Skin epidermis (tissue), 12 donors: Measurements from ENCODE around the gene GABRB1.
A peak's percentile ranks its signal among the peaks of the same experiment; 100 is the strongest.

ENCODE experiments used
- H3K27ac ChIP-seq, 21 experiments: fragments of 200-600 bp; sonication (generic) in 11 of 21; one replicate each; pipeline ENCODE4 v1.5.0; 2020; ENCODE audit warnings: mild to moderate bottlenecking in 3 of 21, inconsistent platforms in 2 of 21, moderate library complexity in 2 of 21
- H3K4me3 ChIP-seq, 7 experiments: fragments of 200-600 bp; sonication (generic) in 2 of 7; one replicate each; pipeline ENCODE4 v1.5.0; 2020; ENCODE audit warnings: inconsistent platforms in 2 of 7, mild to moderate bottlenecking in 2 of 7, moderate library complexity in 1 of 7

GABRB1 gene

DNA sequence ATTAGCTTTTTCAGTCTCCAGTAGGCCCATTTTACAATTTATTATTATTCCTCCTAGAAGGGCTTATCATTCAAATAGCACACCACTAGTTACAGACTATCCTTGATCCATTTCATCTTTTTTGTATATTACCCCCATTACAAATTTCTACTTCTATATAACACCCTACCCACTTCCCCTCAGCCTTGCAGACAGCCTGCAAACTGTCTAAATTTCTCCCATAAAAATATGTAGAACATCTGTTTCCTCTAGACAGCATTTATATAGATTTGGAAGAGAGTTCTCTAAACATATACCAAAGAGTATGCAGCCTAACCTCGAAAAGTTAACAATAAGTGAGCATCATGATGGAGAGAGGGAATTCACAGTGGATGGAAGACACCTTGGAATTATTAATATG is 401.4 kb downstream of the GABRB1 start:
- Histone ChIP-seq H3K27ac (no peak overlapping the region), H3K4me3 (no peak overlapping the region)

DNA sequence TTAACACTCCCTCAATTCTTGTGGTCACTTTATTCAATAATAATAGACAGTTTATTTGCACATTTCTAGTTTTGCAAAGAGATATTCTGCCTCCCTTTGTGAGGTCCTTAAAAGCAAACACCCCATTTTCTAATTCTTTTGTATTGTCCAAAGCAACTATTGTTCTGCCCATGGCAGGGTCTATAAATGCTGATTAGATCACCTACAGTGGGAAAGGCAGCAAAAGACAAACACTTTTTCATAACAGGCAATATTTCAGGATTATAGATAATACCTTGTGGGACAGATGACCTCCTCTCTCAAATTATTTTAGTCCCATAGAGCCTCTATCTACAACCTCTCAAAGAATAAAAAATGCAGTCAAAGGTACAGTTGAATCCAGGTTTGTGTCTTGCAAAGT is 403.6 kb downstream of the GABRB1 start:
- Histone ChIP-seq H3K27ac (no peak overlapping the region), H3K4me3 (no peak overlapping the region)

GRCh38 chr4:47442980-47443379 is 411.6 kb downstream of the GABRB1 start:
- Histone ChIP-seq H3K4me3 (no peak overlapping the region), H3K27ac (peak overlapping the region in 2 of 21 experiments; percentile 1 to 38)

DNA sequence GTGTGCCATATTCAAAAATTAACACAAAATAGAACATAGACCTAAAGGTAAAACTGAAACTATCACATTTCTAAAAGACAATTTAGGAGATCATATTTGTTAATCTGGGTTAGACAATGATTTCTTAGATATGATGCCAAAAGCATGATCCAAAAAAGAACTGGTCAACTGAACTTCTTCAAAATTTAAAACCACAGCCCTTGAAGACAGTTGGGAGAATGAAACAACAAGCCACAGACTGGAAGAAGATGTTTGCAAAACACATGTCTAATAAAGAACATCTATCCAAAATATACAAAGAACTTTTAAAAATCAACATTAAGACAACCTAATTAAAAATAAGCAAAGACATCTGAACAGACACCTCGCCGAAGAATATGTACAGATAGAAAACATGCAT is 412.7 kb downstream of the GABRB1 start:
- peak overlapping the region in 2 of 21 experiments; percentile 23 to 37 for H3K27ac ChIP-seq
- no peak overlapping the region for H3K4me3 ChIP-seq

GRCh38 chr4:47451657-47452056 is 420.3 kb downstream of the GABRB1 start:
- H3K27ac ChIP-seq, result no peak overlapping the region
- H3K4me3 ChIP-seq, result no peak overlapping the region

- H3K27ac ChIP-seq, result peak overlapping the region in 20 of 21 experiments; percentile 69 to 98 (median 89)
- peak overlapping the region; percentile 60 to 92 (median 73) for H3K4me3 ChIP-seq
Measured at GRCh38 chr4:47462799-47463234, 431.4 kb downstream of the GABRB1 start.

DNA sequence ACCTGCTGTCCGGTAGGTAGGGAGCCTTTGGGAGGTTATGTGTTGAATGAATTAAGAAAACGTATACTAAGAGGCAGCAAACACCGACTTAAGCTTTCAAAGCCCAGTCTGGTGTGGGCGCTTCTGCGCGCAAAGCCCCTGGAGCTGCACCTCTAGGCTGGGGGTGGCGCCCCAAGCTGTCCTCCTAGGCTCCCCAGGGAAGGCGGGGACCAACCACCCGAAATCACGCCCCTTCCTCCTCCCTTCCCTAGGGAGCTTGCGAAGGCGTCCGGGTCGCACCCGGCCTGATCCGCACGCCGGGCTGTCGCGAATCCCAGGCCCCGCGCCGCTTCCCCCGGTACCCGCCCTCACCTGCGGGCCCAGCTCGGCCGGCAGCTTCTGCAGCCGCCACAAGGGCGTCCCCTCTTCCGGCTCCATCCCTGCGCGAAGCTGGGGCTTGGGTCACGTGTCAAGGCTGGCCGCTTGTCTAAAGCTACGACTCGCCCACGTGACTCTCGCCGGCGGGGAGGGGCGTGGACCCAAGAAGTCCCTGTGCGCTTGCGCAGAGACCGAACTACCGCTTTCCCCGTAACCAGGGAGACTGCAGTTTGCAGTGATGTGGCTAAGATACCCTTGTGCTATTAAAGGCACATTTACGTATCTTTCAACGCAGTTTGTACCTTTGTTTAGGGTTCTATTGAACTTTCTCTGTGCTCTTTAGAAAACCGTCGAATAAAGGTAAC is 432.0 kb downstream of the GABRB1 start, which contains the start of gene COMMD8:
Gene COMMD8 (minus strand): TSS at position 468 of the 722 bp plus-strand sequence. CDS start 51 bp downstream, at position 417.
- H3K27ac ChIP-seq, result peak within 1 kb of the TSS; percentile 18 to 98 (median 89)

DNA sequence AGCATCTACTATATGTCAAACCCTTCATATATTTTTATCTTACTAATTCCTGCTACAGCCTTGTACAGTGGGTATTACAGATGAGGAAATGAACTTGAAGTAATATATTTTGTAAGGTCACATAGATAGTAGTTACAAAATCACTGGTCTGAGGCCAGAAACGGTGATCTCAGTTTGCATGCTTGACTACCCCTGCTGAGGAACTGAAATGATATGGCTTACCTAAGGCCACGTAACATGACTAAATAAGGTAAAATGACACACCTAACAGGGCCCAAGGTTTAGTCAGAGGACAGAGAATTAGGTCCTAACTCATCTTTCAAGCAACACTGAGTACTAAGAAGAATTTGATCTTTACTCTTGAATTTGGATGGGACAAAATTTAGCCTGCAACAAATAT is 433.6 kb downstream of the GABRB1 start:
- no peak overlapping the region for H3K27ac ChIP-seq
- H3K4me3 ChIP-seq, result no peak overlapping the region

More for the DNA sequence above, 432.0 kb downstream of the GABRB1 start, which contains the start of gene COMMD8:
- H3K4me3 ChIP-seq, result peak within 1 kb of the TSS; percentile 60 to 92 (median 73)

GRCh38 chr4:47466056-47466785 is 434.9 kb downstream of the GABRB1 start:
- no peak overlapping the region for H3K4me3 ChIP-seq
- no peak overlapping the region for H3K27ac ChIP-seq

DNA sequence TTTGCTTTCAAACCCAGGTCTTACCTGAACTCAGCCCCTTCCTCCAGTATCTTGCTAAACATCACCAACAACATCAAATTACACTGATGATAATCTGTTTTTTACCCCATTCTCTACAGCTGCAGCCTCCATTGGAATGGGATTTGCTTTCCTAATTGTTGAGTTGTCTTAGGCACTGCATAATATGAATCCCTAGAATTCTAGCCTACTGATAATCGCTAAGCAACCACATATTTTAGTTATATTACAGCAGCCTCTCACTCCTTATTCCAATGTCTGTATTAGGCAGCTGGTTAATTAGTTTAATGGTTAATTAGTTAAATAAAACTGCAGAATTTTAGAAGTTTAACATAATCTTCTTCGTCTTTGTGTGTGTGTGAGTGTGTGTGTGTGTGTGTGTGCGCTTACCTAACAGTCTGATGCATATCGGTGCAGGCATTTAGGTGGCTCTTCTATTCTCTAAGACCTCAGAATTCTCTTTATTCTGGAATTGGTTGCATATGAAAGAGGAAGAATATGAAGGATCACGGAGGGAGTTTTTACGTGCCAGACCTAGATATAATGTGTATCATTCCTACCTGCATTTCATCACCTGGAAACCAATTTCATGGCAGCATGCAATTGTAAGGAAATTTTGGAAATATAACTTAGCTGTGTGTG is 437.5 kb downstream of the GABRB1 start:
- no peak overlapping the region for H3K27ac ChIP-seq
- no peak overlapping the region for H3K4me3 ChIP-seq

GRCh38 chr4:47469951-47470350 is 438.6 kb downstream of the GABRB1 start:
- H3K4me3 ChIP-seq, result no peak overlapping the region
- H3K27ac ChIP-seq, result no peak overlapping the region

DNA sequence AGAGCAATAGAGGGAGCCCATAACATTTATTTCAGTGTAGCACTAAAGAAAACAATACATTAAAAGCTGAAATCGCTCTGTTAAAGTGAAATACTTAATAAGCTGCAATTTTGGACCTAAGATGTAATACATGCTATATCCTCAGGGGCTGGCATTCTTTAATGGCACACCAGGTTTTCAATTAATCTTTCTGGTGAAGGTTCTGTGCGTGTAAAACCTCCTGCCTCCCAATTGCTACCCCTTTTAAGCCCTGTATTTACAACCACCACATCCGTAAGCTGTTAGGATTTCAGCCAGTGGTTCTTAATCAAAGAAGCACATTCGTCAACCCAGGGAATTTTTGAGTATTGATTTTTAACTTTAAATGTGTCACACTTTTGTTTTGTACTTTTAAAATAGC is 439.7 kb downstream of the GABRB1 start:
- Histone ChIP-seq H3K4me3 (no peak overlapping the region), H3K27ac (peak overlapping the region in 1 of 21 experiments; percentile 6)

- H3K27ac ChIP-seq, result no peak overlapping the region
- no peak overlapping the region for H3K4me3 ChIP-seq
Measured at GRCh38 chr4:47471591-47471990, 440.2 kb downstream of the GABRB1 start.

- Histone ChIP-seq H3K4me3 (no peak overlapping the region), H3K27ac (no peak overlapping the region)
Measured at GRCh38 chr4:47473141-47473750, 441.9 kb downstream of the GABRB1 start.

- H3K27ac ChIP-seq, result no peak overlapping the region
- H3K4me3 ChIP-seq, result no peak overlapping the region
Measured at GRCh38 chr4:47474799-47475198, 443.4 kb downstream of the GABRB1 start.

DNA sequence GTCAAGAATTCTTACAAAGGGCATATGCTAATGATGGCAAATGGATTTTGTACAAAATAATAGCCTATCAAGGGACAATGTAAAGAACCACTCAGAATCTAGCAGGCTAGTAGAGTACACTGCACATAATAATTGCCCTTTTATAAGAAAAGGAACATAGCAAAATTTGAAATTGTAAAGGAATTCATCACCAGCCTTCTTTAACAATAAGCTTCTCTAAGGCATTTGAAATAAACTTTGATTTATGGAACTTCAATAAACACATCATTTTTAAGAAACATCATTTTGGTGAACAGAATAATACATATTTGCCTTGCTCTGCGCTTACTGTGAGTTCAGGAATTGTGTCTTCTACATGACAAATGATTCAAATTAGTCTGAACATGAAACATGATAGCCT is 444.0 kb downstream of the GABRB1 start:
- H3K27ac ChIP-seq, result no peak overlapping the region
- H3K4me3 ChIP-seq, result no peak overlapping the region
